ENCODE measurements around the gene MAPK1IP1L. TPM values are rescaled to one million over a fixed set of nuclear protein-coding genes. Genes with fewer than 3 reads are reported as not detected.
"Not testable (repeated sequence)": the region's sequence is repeated elsewhere in the genome, so short reads cannot be mapped to it uniquely, and the experiment has no call there.

Gene MAPK1IP1L
- total RNA-seq, 1 experiment from 2014 or later: 73.9 TPM

- Histone ChIP-seq H3K4me3 (ENCODE audit: low read length) (no peak overlapping the region), H3K4me1 (ENCODE audit: insufficient read depth, low read length) (peaks cover 9% of the 10 kb centered on the region; the same call in 1 of the 2 replicates), H3F3A (ENCODE audit: low read length, unreplicated experiment) (peaks cover 10% of the 10 kb centered on the region), H3K36me3 (ENCODE audit: low read depth, low read length) (no peaks in the 10 kb centered on the region), H3K9me3 (ENCODE audit: low read length) (no peaks in the 10 kb centered on the region), H3K27ac (ENCODE audit: low read length) (no peak overlapping the region), H3K27me3 (ENCODE audit: low read length) (no peaks in the 10 kb centered on the region), H3K9ac (ENCODE audit: low read length) (no peak overlapping the region), H3K79me2 (ENCODE audit: low read length) (no peaks in the 10 kb centered on the region), H2AFZ (ENCODE audit: low read length) (no peak overlapping the region), H4K20me1 (ENCODE audit: low read length) (no peaks in the 10 kb centered on the region), H3K4me2 (ENCODE audit: low read length) (no peak overlapping the region), H3K9me2 (replicated peaks; ENCODE audit: low read length) (no peaks in the 10 kb centered on the region)
- ChIA-PET POLR2A (ENCODE audit: unreplicated experiment) (no interaction called here), CTCF (no interaction called here)
- DNase-seq: no peak
- ATAC-seq: no peak
- TF ChIP-seq EZH2 (IDR thresholded peaks at IDR 0.05; ENCODE audit: low read length, unreplicated experiment) (no peak), EZH2phosphoT487 (IDR thresholded peaks at IDR 0.05; ENCODE audit: borderline replicate concordance, low read length) (no peak), CTCF (conservative IDR thresholded peaks at IDR 0.05; ENCODE audit: low read depth, low read length) (no peak)
- BruUV-seq (replicated peaks): no TSS peak
- intact Hi-C loops (cut with micrococcal nuclease): no loop called here
Measured at GRCh38 chr14:55075628-55076175, 24.3 kb downstream of the MAPK1IP1L start.

- POLR2A ChIA-PET (ENCODE audit: unreplicated experiment): no interaction called here
Measured at GRCh38 chr14:55077170-55078151, 26.0 kb downstream of the MAPK1IP1L start.

DNA sequence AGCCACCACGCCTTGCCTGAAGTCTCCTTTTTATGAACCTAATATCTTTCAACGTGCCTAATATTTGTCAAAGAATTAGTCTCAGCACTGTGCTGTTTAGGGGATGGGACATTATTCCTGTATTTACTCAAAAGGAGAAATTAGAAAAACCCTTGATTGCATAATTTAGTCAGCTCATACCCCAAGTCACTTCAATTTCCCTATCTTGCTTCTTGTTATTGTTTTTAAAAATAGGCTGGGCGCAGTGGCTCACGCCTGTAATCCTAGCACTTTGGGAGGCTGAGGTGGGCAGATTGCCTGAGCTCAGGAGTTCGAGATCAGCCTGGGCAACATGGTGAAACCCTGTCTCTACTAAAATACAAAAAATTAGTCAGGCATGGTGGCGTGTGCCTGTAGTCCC is 28.5 kb downstream of the MAPK1IP1L start:
- CTCF ChIA-PET; H3K36me3 ChIP-seq (ENCODE audit: low read depth, low read length); H3K9ac ChIP-seq (ENCODE audit: low read length); H3K4me3 ChIP-seq (ENCODE audit: low read length); H3K27ac ChIP-seq (ENCODE audit: low read length); H3K4me1 ChIP-seq (ENCODE audit: insufficient read depth, low read length); H3K4me2 ChIP-seq (ENCODE audit: low read length); intact Hi-C loops (cut with micrococcal nuclease); H4K20me1 ChIP-seq (ENCODE audit: low read length); DNase-seq; BruUV-seq (replicated peaks); H3K9me3 ChIP-seq (ENCODE audit: low read length); H3K79me2 ChIP-seq (ENCODE audit: low read length); H3K27me3 ChIP-seq (ENCODE audit: low read length); ATAC-seq; H3F3A ChIP-seq (ENCODE audit: low read length, unreplicated experiment); H3K9me2 ChIP-seq (replicated peaks; ENCODE audit: low read length); H2AFZ ChIP-seq (ENCODE audit: low read length): not testable (repeated sequence)
- POLR2A ChIA-PET (ENCODE audit: unreplicated experiment): interaction anchor here (0.5 kb wide), 1 partner anchor 55 kb away, joined by 10 read pairs; no protein-coding TSS in a partner anchor

More at GRCh38 chr14:55077170-55078151, 26.0 kb downstream of the MAPK1IP1L start:
- Histone ChIP-seq H3K9ac (ENCODE audit: low read length) (no peak overlapping the region), H3K4me3 (ENCODE audit: low read length) (no peak overlapping the region), H3K4me1 (ENCODE audit: insufficient read depth, low read length) (no peaks in the 10 kb centered on the region; the same call in 1 of the 2 replicates), H3K27me3 (ENCODE audit: low read length) (no peaks in the 10 kb centered on the region), H2AFZ (ENCODE audit: low read length) (no peak overlapping the region), H3K9me3 (ENCODE audit: low read length) (no peaks in the 10 kb centered on the region), H3F3A (ENCODE audit: low read length, unreplicated experiment) (peaks cover 4% of the 10 kb centered on the region), H3K9me2 (replicated peaks; ENCODE audit: low read length) (no peaks in the 10 kb centered on the region), H3K4me2 (ENCODE audit: low read length) (no peak overlapping the region), H3K79me2 (ENCODE audit: low read length) (no peaks in the 10 kb centered on the region), H3K36me3 (ENCODE audit: low read depth, low read length) (no peaks in the 10 kb centered on the region), H3K27ac (ENCODE audit: low read length) (no peak overlapping the region), H4K20me1 (ENCODE audit: low read length) (no peaks in the 10 kb centered on the region)
- no TSS peak for BruUV-seq (replicated peaks)
- CTCF ChIA-PET: interaction anchor here (0.8 kb wide), 1 partner anchor 27 kb away, joined by 4 read pairs; no protein-coding TSS in a partner anchor
- peak; percentile 44 for DNase-seq
- TF ChIP-seq CTCF (conservative IDR thresholded peaks at IDR 0.05; ENCODE audit: low read depth, low read length) (no peak), EZH2 (IDR thresholded peaks at IDR 0.05; ENCODE audit: low read length, unreplicated experiment) (no peak), EZH2phosphoT487 (IDR thresholded peaks at IDR 0.05; ENCODE audit: borderline replicate concordance, low read length) (no peak)
- ATAC-seq: peak; percentile 33
- intact Hi-C loops (cut with micrococcal nuclease): no loop called here

Data from PC-3 (cell line).